NCI-H2081 treated with DMSO at 0.1 percent for 48 hours (cell line): ENCODE results near the gene CMKLR1.

ENCODE experiments used
- DNase-seq: peaks from one replicate; lab custom pipeline; 2025; lab: John Stamatoyannopoulos, UW

The CMKLR1 gene

GRCh38 chr12:108335349-108336119 is 3.6 kb downstream of the CMKLR1 start:
- DNase-seq, result no peak

- no peak for DNase-seq
These were observed 5.0 kb downstream of the CMKLR1 start for GRCh38 chr12:108333898-108334699.

GRCh38 chr12:108332791-108333382 is 6.2 kb downstream of the CMKLR1 start:
- no peak for DNase-seq

- no peak for DNase-seq
These were observed 10.7 kb downstream of the CMKLR1 start for GRCh38 chr12:108328420-108328819.

GRCh38 chr12:108327621-108328344 is 11.3 kb downstream of the CMKLR1 start:
- DNase-seq, result no peak

- DNase-seq, result no peak
These were observed 12.8 kb downstream of the CMKLR1 start for GRCh38 chr12:108326254-108326750.

- no peak for DNase-seq
These were observed 13.6 kb downstream of the CMKLR1 start for GRCh38 chr12:108325549-108325948.

- DNase-seq, result no peak
These were observed 14.1 kb downstream of the CMKLR1 start for GRCh38 chr12:108325018-108325358.

GRCh38 chr12:108324351-108325017 is 14.6 kb downstream of the CMKLR1 start:
- DNase-seq, result no peak

- DNase-seq, result no peak
These were observed 15.5 kb downstream of the CMKLR1 start for GRCh38 chr12:108323581-108323980.

GRCh38 chr12:108322998-108323397 is 16.1 kb downstream of the CMKLR1 start:
- DNase-seq, result no peak

GRCh38 chr12:108321688-108322087 is 17.4 kb downstream of the CMKLR1 start:
- DNase-seq, result no peak

- no peak for DNase-seq
These were observed 18.4 kb downstream of the CMKLR1 start for GRCh38 chr12:108320507-108321293.

GRCh38 chr12:108319277-108320234 is 19.6 kb downstream of the CMKLR1 start:
- no peak for DNase-seq

- no peak for DNase-seq
These were observed 20.4 kb downstream of the CMKLR1 start for GRCh38 chr12:108318472-108319275.

- no peak for DNase-seq
These were observed 21.5 kb downstream of the CMKLR1 start for GRCh38 chr12:108317308-108318234.
